IPS DF 4.7 (cell line): Measurements from ENCODE around the gene CTNNA2.
"Not testable (repeated sequence)": the region's sequence is repeated elsewhere in the genome, so short reads cannot be mapped to it uniquely, and the experiment has no call there.

Source experiments
- DNase-seq: peaks from one replicate; pipeline ENCODE4 v3.0.0-alpha.2; 2013; ENCODE audit warnings: low spot score; ENCODE audit errors: extremely low read depth

CTNNA2 gene

GRCh38 chr2:80132281-80132680, 619.4 kb downstream of the CTNNA2 start:
- no peak for DNase-seq

- no peak for DNase-seq
Observed at GRCh38 chr2:80135001-80135400, 622.1 kb downstream of the CTNNA2 start.

GRCh38 chr2:80136338-80136737, 623.5 kb downstream of the CTNNA2 start:
- DNase-seq, result no peak

DNA sequence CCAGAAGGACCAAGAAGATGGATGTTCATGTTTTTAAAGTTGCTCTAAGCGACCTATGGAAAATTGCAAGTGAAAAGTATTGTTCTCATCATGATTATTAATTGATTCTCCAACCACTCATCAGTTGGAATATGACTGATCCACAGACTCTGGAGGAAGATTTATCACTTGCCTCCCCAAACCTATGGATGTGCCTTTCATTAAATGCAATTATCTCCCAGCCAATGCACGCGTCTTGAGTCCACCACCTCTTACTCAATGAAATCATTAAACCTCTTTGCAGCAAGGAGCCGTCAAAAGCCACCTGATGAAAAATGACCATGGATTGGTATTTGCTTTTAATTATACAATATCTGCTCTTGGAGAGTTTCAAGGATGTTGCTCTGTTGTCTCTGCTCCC, 626.1 kb downstream of the CTNNA2 start:
- no peak for DNase-seq

DNA sequence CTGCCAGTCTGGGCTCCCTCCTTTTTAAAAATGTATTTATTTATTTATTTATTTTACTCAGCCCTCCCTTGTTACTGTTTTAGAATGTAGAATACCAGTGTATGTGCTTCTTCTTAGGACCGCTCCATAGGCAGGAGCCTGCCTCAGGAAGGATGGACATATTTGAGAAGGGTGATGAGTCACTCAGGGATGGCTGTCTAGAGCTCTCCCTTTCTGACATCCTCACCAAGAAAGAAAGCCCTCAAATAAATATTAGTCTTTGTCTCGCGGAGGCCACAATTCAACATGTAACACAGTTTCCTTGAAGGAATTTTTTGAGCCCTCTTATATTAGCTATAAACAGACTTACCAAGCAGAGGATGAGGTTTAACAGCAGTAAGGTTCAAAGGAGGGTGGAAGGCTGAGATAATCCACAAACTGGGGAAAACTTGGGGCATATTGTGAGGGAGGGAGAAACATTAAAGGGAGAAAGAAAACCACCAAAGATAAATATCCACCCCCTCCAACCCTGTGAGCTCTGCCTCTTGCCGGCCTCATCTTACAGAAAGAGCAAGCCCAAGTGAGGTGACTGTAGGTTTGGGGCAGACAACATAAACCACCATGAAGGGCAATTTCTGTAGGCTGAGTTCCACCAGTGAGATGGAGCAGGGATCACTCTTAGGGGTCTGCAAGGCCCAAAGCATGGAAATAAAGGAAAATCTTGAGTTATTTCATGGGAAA, 628.3 kb downstream of the CTNNA2 start:
- no peak for DNase-seq

GRCh38 chr2:80145499-80145898, 632.6 kb downstream of the CTNNA2 start:
- DNase-seq, result no peak

DNA sequence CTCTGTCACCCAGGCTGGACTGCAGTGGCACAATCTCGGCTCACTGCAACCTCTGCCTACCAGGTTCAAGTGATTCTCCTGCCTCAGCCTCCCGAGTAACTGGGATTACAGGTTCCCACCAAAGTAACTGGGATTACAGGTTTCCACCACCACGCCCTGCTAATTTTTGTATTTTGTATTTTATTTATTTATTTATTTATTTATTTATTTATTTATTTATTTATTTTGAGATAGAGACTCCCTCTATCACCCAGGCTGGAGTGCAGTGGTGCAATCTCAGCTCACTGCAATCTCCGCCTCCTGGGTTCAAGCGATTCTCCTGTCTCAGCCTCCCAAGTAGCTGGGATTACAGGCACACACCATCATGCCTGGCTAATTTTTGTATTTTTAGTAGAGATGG, 633.9 kb downstream of the CTNNA2 start:
- DNase-seq, result not testable (repeated sequence)

DNA sequence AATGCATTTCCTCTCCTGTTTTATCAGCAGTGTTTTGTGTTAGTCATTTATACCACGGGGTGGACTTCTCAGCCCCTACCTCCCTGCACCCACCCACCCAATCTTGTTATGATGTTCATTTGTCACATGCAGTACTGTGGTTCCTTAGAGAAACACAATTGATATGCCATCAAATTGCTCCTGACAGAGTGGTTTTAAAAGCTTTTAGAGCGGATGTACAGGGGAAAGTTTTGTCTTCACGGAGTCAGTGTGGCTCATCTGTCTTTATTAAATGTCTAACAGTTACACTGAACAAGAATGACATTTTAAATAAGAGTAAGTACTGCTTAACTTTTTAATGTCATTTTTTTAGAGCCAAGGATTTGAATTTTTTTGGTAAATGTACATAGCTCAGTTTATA, 634.8 kb downstream of the CTNNA2 start:
- DNase-seq, result no peak

DNA sequence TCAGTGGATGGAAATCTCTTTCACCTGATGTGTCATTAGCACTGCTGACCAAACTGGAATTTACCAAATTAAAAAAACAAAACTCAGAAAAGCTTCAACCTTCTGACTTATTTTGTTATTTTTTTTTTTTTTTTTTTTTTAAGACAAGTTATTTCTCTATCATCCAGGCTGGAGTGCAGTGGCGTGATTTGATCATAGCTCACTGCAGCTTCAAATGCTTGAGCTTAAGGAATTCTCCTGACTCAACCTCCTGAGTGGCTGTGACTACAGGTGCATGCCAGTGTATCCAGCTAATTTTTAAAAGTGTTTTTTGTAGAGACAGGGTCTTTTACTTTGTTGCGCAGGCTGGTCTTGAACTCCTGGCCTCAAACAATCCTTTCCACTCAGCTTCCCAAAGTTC, 636.1 kb downstream of the CTNNA2 start:
- DNase-seq, result no peak

GRCh38 chr2:80149991-80150390, 637.1 kb downstream of the CTNNA2 start:
- DNase-seq, result no peak

- no peak for DNase-seq
Observed at GRCh38 chr2:80151248-80151647, 638.4 kb downstream of the CTNNA2 start.

DNA sequence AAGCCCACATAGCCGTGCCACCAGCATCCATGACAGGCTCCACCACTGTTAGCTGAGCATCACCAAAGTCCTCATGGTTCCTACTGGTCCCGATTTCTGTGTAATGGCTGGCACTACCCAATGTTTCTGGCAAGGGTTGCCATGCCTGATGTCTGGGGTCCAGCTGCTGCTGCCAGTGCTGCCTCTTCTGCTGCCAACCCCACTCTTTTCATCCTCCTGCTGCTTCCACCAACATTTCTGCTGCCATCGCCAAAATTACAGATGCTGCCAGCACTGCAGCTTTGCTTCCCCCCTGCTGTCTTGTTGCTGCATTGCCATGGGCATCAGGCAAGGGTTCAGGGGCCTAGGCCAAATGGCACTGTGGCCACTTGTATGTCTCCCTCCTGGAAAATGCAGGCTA, 638.8 kb downstream of the CTNNA2 start:
- DNase-seq, result no peak

GRCh38 chr2:80153151-80153550, 640.3 kb downstream of the CTNNA2 start:
- DNase-seq, result no peak

DNA sequence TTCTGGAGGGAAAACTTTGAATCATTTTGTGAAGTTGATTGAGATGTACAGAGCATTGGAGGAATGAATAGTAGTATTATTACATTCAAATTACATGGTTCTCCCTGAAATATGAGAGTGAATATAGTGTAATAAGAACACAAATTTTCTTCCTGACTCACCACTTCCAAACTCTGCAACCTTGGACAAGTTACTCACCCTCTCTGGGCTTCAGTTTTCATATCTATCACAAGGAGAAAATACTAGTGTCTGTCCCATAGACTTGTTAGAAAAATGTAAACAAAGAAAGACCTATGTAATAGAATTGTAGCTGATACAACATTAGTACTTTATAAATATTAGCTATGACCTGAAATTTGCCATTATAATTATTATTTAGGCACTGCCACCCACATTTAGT, 640.9 kb downstream of the CTNNA2 start:
- no peak for DNase-seq

DNA sequence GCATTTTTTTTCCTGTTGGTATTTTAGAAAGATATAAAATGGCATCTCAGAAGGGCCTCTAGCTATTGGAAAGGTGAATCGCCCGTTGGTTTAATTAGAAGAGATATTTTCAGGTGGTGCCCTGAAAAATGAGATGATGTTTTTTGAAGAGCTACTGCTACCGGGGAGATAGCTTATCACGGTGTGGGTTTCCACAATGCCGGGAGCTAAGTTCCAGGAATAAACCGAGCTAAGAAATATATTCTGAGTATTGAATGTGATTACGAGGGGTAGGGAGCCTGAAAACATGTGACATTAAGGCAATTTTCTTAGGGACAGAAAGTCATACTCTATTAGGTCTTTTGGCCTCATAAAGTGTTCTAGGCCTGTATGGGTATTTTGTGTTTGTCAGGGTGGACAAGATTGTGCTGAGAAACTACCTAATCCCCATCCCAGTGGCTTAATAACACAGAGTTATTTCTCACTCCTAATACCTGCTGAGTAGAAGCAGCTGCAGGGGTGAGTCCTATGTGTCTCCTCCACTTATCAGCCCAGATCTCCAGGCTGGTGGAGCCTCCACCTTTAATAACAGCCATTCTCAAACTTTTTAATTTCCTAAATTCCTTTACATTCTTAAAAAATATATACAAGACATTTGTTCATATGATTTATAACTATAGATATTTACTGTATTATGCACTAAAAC, 641.5 kb downstream of the CTNNA2 start:
- no peak for DNase-seq

DNA sequence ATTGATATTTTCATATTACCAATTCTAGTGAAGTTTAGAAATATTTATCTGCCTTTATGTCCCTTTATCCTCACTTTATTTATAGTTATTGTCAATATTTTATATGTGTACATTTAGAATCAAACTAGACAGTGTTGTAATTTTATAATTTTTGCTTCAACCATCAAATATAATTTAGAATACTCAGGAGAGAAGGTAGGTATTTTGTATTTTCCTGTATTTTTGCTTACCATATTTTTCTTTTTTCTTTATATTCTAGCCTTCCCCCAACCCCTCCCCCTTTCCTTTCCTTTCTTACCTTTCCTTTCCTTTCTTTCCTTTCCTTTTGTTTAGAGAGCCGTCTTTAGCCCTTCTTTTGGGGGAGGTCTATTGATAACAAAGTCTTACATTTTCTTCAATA, 651.5 kb downstream of the CTNNA2 start:
- no peak for DNase-seq

DNA sequence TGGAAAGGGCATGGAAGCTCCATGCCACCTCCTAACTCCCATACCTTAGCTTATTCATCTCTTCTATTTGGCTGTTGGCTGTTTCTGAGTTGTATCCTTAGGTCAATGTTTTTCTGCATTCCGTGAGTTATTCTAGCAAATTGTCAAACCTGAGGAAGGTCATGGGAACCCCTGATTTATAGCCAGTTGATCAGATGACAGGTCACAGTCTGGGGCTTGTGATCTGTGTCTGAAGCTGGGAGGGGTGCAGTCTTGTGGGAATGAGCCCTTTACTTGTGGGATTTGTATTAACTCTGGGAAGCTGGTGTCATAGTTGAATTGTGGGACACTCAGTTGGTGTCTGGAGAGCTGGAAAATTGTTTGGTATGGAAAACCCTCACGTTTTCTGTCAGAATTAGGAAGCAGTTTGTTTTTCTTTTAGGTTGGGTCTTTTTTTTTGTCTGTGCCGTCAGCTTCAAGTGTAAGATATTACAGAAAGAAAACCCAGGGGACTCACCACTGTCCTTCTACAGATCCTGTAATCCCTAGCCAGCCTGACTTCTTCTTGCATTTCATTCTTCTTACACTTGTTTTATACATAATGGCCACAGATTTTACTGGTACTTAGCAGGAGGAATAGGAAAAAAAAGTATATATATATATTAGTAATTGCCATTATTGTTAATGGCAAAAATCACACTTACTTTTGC, 653.8 kb downstream of the CTNNA2 start:
- no peak for DNase-seq

- DNase-seq, result no peak
Observed at GRCh38 chr2:80167284-80167808, 654.5 kb downstream of the CTNNA2 start.

DNA sequence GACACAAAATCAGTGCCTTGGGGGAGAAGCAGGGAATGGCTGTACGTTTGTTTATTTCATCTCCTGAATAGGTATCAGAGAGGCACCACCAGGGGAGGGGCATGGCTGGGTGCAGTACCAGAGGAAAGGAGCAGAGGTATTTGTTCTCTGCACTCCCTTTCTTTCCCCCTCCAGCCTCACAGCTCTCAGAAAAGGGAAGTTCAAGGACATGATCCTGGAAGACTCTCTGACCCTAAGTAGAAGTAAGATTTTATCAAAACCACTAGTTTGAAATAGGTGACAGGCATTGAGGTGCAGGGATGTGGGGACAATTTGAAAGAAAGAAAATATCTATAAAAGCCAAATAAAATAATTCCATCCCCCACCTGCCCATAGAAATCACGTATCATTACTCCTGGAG, 655.2 kb downstream of the CTNNA2 start:
- DNase-seq, result no peak

DNA sequence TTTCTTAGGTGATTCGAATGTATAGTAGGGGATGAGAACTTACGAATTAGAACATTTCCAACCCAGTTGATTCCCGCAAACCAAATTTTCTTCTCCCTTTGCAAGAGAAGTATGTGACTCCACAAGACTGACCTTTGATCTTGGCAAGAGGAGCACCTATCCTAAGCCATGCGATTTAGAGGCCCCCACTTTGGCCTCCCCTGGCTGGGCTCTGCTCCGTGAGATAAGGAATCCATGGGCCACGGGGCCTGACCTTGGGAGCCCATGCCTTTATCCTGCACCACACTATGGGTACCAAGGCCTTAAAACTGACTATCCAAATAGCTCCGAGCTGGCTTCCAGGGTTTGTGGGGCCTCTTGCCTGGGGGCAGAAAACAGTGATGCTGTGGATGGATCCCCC, 656.0 kb downstream of the CTNNA2 start:
- no peak for DNase-seq

DNA sequence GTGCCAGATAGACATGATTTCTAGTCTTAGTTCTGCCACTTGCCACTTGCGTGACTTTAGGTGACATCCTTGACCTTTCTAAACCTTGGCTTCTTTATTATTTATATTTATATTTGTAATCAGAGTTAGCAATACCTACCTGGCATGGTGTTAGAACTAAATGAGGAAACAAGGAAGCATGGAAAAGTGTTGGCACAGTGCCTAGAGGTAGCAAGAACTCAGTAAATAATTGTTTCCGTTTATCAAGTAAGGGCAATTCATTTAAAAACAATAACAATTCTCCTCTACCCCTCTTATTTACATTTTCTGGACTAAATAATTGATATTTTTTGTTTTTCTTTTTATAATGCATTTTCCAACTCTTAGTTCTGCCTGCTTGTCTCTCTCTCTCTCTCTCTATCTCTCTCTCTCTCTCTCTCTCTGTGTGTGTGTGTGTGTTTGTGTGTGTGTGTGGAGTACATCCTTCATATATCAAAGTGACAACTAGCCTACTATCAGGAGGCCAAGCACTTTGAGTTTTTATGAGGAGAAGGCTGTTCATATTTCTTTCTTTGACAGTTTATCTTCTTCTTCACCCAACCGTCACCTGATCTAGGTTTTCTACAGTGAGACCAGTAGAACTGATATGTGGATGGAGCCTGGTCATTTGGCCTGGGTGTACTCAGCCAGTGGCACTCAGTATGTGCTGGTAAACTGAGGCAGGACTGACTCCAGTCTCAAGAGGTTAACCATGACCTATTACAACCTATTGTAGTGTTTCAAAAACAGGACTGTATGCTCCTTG, 657.2 kb downstream of the CTNNA2 start:
- no peak for DNase-seq

DNA sequence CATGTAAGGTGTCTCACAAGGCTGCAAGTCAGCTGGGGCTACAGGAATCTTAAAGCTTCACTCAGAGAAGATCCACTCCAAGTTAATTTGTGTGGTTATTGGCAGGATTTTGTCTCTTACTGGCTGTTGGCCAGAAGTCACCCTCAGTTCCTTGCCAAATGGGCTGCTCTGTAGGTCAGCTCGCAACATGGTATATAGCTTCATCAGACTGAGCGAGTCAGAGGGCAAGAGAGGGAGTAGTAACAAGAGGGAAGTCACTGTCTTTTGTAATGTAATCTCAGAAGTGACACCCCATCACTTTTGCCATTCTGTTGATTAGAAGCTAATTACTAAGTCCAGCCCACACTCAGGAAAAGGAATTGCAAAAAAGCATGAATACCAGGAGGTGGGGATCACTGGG, 672.2 kb downstream of the CTNNA2 start:
- no peak for DNase-seq
